ENCODE measurements around the gene TARS3.
"Not testable (repeated sequence)": the region's sequence is repeated elsewhere in the genome, so short reads cannot be mapped to it uniquely, and the experiment has no call there.

The TARS3 gene

GRCh38 chr15:101697488-101697887 is 26.8 kb downstream of the TARS3 start:
- no peak for DNase-seq

- no peak for DNase-seq
Measured at GRCh38 chr15:101696829-101697228, 27.4 kb downstream of the TARS3 start.

DNA sequence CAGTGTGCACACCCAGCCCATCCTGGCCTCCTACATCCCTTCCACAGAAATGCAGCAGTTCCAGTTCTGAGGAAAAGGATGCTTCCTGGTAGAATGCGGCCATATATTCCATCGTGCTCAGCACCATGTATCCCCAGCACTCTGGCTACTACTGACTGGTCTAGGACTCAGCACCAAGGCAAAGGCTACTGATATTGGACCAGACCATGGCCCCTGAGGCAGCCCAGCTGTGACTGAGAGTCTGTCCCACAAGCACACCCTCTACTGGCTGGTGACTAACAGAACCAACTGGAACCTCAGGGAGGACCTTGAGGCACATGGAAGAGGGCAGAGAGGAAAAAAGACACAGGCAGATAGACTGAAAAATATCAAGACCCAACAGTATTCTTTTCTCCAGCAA is 30.0 kb downstream of the TARS3 start:
- no peak for DNase-seq

- no peak for DNase-seq
Measured at GRCh38 chr15:101692801-101693598, 31.3 kb downstream of the TARS3 start.

GRCh38 chr15:101689901-101690300 is 34.4 kb downstream of the TARS3 start:
- no peak for DNase-seq

DNA sequence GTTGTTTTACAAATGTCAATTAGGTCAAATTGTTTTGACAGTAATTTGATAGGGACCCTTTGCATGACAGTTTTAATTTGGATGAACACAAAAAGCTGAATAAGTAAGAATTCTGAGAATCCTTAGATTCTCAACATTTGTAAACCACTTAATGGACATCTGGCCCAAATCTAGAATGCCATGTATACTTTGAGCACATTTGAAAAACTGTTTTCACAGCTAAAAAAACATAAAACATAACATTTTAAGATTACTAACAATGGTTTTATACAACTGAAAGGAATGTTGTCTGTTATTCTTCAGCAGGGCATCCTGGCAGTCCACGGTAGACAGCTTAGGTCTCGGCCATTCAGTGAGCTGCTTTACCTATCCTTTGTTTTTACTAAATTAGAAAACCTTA is 37.6 kb downstream of the TARS3 start:
- DNase-seq, result no peak

GRCh38 chr15:101684877-101685276 is 39.4 kb downstream of the TARS3 start:
- no peak for DNase-seq

GRCh38 chr15:101684384-101684783 is 39.9 kb downstream of the TARS3 start:
- DNase-seq, result no peak

DNA sequence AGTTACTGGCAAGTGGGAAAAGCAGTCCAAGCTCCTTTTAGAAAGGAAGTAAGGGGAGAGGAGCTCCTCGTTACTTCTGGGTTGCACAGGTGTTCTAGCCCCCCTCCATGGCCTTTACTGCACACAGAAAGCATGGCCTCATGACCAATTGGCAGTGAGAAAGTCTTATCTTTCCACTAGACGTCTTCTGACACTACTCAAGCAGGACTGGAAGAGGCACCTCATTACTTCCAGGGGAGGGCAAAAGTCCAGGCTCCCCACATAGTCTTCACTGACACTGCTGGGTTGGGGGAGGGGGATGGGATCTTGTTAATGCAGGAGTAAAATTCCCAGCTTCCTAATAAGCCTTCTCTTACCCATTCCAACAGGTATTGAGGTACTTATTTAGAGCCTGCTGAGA is 44.5 kb downstream of the TARS3 start:
- no peak for DNase-seq

DNA sequence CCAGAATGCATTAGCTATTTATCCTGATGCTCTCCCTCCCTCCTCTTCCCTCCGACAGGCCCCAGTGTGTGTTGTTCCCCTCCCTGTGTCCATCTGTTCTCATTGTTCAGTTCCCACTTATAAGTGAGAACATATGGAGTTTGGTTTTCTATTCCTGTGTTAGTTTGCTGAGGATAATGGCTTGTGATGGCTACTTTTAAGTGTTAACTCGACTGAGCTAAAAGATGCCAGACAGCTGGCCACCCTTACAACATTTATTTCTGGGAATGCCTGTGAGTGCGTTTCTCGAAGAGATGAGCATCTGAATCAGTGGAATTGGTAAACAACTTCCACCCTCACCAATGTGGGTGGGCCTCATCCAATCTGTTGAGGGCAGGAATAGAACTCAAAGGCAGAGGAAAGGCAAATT is 47.3 kb downstream of the TARS3 start:
- DNase-seq, result no peak

GRCh38 chr15:101675796-101676582 is 48.3 kb downstream of the TARS3 start:
- no peak for DNase-seq

GRCh38 chr15:101675015-101675414 is 49.3 kb downstream of the TARS3 start:
- no peak for DNase-seq

DNA sequence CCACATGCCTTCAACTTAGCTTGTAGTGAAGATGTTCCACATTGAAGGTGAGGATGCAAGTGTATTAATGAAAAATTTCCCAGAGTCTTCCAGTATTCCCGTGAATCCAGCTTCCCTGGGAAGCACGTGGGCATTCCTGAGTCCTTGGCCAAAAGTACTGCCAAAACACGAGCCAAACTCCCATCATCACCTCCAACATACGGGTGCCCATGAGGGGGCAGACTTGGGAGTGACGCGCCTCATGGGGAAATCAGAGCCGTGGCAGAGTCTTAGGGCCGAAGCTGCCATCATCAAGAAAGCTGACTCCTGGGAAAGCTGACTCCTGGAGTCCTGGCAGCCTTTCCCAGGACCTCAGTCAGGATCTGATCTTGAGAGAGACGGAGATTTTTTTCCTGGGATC is 52.0 kb downstream of the TARS3 start:
- DNase-seq, result no peak

- DNase-seq, result no peak
Measured at GRCh38 chr15:101669744-101670143, 54.5 kb downstream of the TARS3 start.

- DNase-seq, result no peak
Measured at GRCh38 chr15:101667881-101668280, 56.4 kb downstream of the TARS3 start.

DNA sequence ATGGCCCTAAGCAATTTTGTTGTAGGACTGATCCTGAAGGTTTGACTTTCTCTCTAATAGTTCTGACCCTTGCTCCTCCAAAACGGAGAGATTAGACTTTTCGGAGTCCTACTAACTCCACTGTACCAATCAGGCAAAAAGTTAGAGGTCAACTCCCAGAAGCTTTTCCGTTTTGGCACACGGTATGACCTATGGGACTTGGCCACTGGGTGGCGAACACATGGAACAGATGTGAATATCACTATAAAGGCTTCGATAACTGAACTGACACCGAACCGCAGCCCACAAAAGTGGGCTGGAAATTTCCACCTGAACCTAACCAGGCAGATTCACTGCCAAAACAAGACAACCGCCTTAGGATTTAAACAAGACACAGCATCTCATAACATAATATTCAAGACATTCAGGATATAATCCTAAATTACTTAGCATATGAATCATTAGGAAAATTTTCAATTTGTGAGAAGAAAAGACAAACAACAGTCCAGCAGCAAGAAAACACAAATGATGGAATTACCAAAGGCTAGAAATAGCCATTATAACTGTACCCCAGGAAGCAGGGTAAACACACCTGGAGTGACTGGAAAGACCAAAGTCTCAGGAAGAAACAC is 59.9 kb downstream of the TARS3 start:
- DNase-seq, result no peak

- DNase-seq, result no peak
Measured at GRCh38 chr15:101662203-101662602, 62.1 kb downstream of the TARS3 start.

- no peak for DNase-seq
Measured at GRCh38 chr15:101660005-101660404, 64.3 kb downstream of the TARS3 start.

GRCh38 chr15:101657968-101658784 is 66.1 kb downstream of the TARS3 start:
- DNase-seq, result no peak

DNA sequence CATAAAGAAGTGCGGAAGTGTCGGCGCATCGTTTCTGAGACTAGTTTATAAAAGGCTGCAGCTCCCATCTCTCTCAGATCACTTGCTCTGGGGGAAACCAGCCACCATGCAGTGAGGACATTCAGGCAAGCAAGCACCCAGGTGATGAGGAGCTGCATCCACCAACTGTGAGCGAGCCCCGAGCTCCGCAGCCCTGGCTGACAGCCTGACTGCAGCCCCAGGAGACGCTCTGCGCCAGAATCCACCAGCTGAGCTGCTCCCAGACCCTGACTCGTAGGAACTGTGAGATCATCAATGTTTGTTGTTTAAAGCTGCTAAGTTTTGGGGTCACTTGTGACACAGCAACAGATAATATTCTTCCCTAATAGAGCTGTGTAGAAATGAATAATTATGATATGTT is 67.1 kb downstream of the TARS3 start:
- DNase-seq, result no peak

DNA sequence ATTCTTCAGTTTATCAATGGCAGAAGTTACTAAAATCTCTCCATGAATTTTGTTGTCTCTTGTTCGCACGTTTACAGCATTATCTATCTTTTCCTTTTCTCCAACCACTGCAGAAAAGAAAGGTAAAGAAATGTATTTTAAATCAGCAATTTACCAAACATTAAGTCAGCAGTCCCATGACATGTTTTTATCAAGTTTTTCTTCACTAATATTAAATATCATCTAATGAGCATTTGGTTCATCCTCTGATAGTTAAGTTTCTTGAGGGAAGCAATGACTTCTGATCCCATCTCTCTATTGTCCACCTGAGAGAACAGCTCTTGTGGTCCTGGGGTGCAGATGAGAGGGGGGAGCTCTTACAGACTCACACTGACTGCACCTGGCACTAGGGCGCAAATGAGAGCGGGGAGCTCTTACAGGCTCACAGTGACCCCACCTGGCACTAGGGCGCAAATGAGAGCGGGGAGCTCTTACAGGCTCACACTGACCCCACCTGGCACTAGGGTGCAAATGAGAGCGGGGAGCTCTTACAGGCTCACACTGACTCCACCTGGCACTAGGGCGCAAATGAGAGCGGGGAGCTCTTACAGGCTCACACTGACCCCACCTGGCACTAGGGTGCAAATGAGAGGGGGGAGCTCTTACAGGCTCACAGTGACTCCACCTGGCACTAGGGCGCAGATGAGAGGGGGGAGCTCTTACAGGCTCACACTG is 69.5 kb downstream of the TARS3 start:
- DNase-seq, result not testable (repeated sequence)

GRCh38 chr15:101654171-101654570 is 70.1 kb downstream of the TARS3 start:
- no peak for DNase-seq

Measured in activated CD8-positive, alpha-beta memory T cell treated with anti-CD3 and anti-CD28 coated beads for 24 hours (primary cell).